GM18873 (cell line): ENCODE measurements around the gene FAM131C.

Source experiments
- ATAC-seq: cut with Tn5 transposase; IDR thresholded peaks from one replicate; pipeline ENCODE4 v1.9.1; 2021; ENCODE audit warnings: mild to moderate bottlenecking, moderate library complexity, moderate number of reproducible peaks; ENCODE audit not compliant: unreplicated experiment, low FRiP score

FAM131C gene

GRCh38 chr1:16077406-16078245, 4.2 kb upstream of the FAM131C start:
- no peak for ATAC-seq

GRCh38 chr1:16076865-16077238, 3.4 kb upstream of the FAM131C start:
- ATAC-seq: no peak

GRCh38 chr1:16076031-16076864, 2.8 kb upstream of the FAM131C start:
- ATAC-seq: no peak

GRCh38 chr1:16075337-16076030, 2.0 kb upstream of the FAM131C start:
- no peak for ATAC-seq

- ATAC-seq: no peak
Measured at GRCh38 chr1:16074217-16074616, 766 bp upstream of the FAM131C start.

GRCh38 chr1:16072616-16073484, 601 bp downstream of the FAM131C start:
- ATAC-seq: no peak

GRCh38 chr1:16072095-16072494, 1.4 kb downstream of the FAM131C start:
- no peak for ATAC-seq

- ATAC-seq: no peak
Measured at GRCh38 chr1:16071614-16072013, 1.8 kb downstream of the FAM131C start.

GRCh38 chr1:16070640-16071355, 2.7 kb downstream of the FAM131C start:
- ATAC-seq: no peak

GRCh38 chr1:16068356-16069270, 4.8 kb downstream of the FAM131C start:
- ATAC-seq: no peak

GRCh38 chr1:16067933-16068332, 5.5 kb downstream of the FAM131C start:
- no peak for ATAC-seq

- no peak for ATAC-seq
Measured at GRCh38 chr1:16067127-16067768, 6.2 kb downstream of the FAM131C start.

- no peak for ATAC-seq
Measured at GRCh38 chr1:16066245-16066644, 7.2 kb downstream of the FAM131C start.

- ATAC-seq: no peak
Measured at GRCh38 chr1:16065269-16065576, 8.2 kb downstream of the FAM131C start.

- ATAC-seq: no peak
Measured at GRCh38 chr1:16064536-16065268, 8.7 kb downstream of the FAM131C start.

GRCh38 chr1:16063921-16064320, 9.5 kb downstream of the FAM131C start:
- ATAC-seq: no peak

GRCh38 chr1:16063226-16063829, 10.1 kb downstream of the FAM131C start:
- no peak for ATAC-seq
